IMR-90 (cell line): ENCODE data around the gene LRSAM1. TPM values are rescaled to one million over a fixed set of nuclear protein-coding genes. Genes with fewer than 3 reads are reported as not detected.
A peak's percentile ranks its signal among the peaks of the same experiment; 100 is the strongest.

Experiments used
- ATAC-seq: fragments of 200-7000 bp; cut with Tn5 transposase; 2 replicates; pipeline ENCODE4 v1.9.1; 2020; ENCODE audit warnings: low read depth, mild to moderate bottlenecking, moderate library complexity
- BruUV-seq: library from RNA; stranded (reverse); fragments of 400-500 nt; replicated peaks from 2 replicates; lab custom pipeline; 2021; lab: Mats Ljungman, UMichigan
- CTCF ChIA-PET: fragments of 300-600 bp; formaldehyde crosslinking; extraction: SDS; loops from one replicate; lab custom pipeline; 2021; ENCODE audit warnings: antibody characterized with exemption; lab: Yijun Ruan, JAX
- POLR2A ChIA-PET: fragments of 300-600 bp; sonication (Branson Sonifier 250); formaldehyde crosslinking; loops from one replicate; lab custom pipeline; 2022; ENCODE audit warnings: antibody characterized with exemption; ENCODE audit not compliant: unreplicated experiment; lab: Charles Lee
- DNase-seq: peaks from one replicate; pipeline ENCODE4 v3.0.0; 2013
- H2AFZ ChIP-seq: replicated peaks from 2 replicates; pipeline ENCODE3; 2013; ENCODE audit warnings: low read length, mild to moderate bottlenecking; ENCODE audit not compliant: poor library complexity
- H2AK5ac ChIP-seq: 2 replicates; pipeline ENCODE4 v1.6.1; 2013; ENCODE audit warnings: low read depth, low read length, inconsistent platforms
- H2AK9ac ChIP-seq: replicated peaks from 2 replicates; pipeline ENCODE3; 2013; ENCODE audit warnings: mild to moderate bottlenecking, low read depth, low read length, moderate library complexity; ENCODE audit not compliant: poor library complexity
- H2BK120ac ChIP-seq: 2 replicates; pipeline ENCODE4 v1.6.1; 2013; ENCODE audit warnings: low read depth, low read length, inconsistent platforms
- H2BK15ac ChIP-seq: 3 replicates; pipeline ENCODE4 v1.6.1; 2013; ENCODE audit warnings: low read depth, low read length, inconsistent platforms
- H2BK20ac ChIP-seq: 2 replicates; pipeline ENCODE4 v1.6.1; 2013; ENCODE audit warnings: low read depth, mild to moderate bottlenecking, inconsistent platforms, low read length, moderate library complexity
- H2BK5ac ChIP-seq: 2 replicates; pipeline ENCODE4 v1.6.1; 2013; ENCODE audit warnings: mild to moderate bottlenecking, low read depth, low read length, inconsistent platforms; ENCODE audit not compliant: poor library complexity, severe bottlenecking
- H3K14ac ChIP-seq: replicated peaks from 2 replicates; pipeline ENCODE4 v1.6.1; 2013; ENCODE audit warnings: low read depth, low read length, inconsistent platforms
- H3K18ac ChIP-seq: 2 replicates; pipeline ENCODE4 v1.6.1; 2013; ENCODE audit warnings: low read depth, low read length, control low read depth
- H3K23ac ChIP-seq: 2 replicates; pipeline ENCODE4 v1.6.1; 2013; ENCODE audit warnings: low read depth, low read length, inconsistent platforms
- H3K27ac ChIP-seq: 2 replicates; pipeline ENCODE4 v1.5.1; 2013; ENCODE audit warnings: mild to moderate bottlenecking, control low read depth, low read length; ENCODE audit not compliant: insufficient read depth
- H3K27me3 ChIP-seq: 2 replicates; pipeline ENCODE4 v1.6.1; 2013; ENCODE audit warnings: low read length; ENCODE audit not compliant: control insufficient read depth, insufficient read depth
- H3K36me3 ChIP-seq: 2 replicates; pipeline ENCODE4 v1.6.1; 2013; ENCODE audit warnings: low read length, mixed read lengths; ENCODE audit not compliant: control insufficient read depth, insufficient read depth
- H3K4ac ChIP-seq: 2 replicates; pipeline ENCODE4 v1.6.1; 2013; ENCODE audit warnings: low read depth, low read length, inconsistent platforms
- H3K4me1 ChIP-seq: 2 replicates; pipeline ENCODE4 v1.6.1; 2013; ENCODE audit warnings: low read length, mixed read lengths; ENCODE audit not compliant: control insufficient read depth, insufficient read depth
- H3K4me2 ChIP-seq: 2 replicates; pipeline ENCODE4 v1.6.1; 2013; ENCODE audit warnings: low read depth, mild to moderate bottlenecking, control low read depth, low read length, moderate library complexity
- H3K4me3 ChIP-seq: 2 replicates; pipeline ENCODE4 v1.5.1; 2013; ENCODE audit warnings: low read depth, mild to moderate bottlenecking, control low read depth, low read length, moderate library complexity; ENCODE audit not compliant: insufficient read depth
- H3K56ac ChIP-seq: 2 replicates; pipeline ENCODE4 v1.6.1; 2013; ENCODE audit warnings: low read length, inconsistent platforms; ENCODE audit not compliant: insufficient read depth; ENCODE audit errors: extremely low read depth
- H3K79me1 ChIP-seq, 2 experiments: 2 replicates each; pipeline ENCODE4 v1.6.1; 2013; ENCODE audit warnings: low read length in 2 of 2, inconsistent platforms in 1 of 2, low read depth in 1 of 2
- H3K9ac ChIP-seq: 2 replicates; pipeline ENCODE4 v1.6.1; 2013; ENCODE audit warnings: low read depth, low read length, control low read depth
- H3K9me1 ChIP-seq: 2 replicates; pipeline ENCODE4 v1.6.1; 2013; ENCODE audit warnings: low read length, inconsistent platforms; ENCODE audit not compliant: insufficient read depth
- H3K9me3 ChIP-seq: 2 replicates; pipeline ENCODE4 v1.6.1; 2013; ENCODE audit warnings: low read length; ENCODE audit not compliant: control insufficient read depth, insufficient read depth
- H4K20me1 ChIP-seq: 2 replicates; pipeline ENCODE4 v1.6.1; 2013; ENCODE audit warnings: low read length, inconsistent platforms; ENCODE audit not compliant: insufficient read depth
- H4K5ac ChIP-seq: 2 replicates; pipeline ENCODE4 v1.6.1; 2013; ENCODE audit warnings: mild to moderate bottlenecking, low read depth, low read length, control low read depth
- H4K8ac ChIP-seq, 2 experiments: 2 replicates each; pipeline ENCODE4 v1.6.1; 2013; ENCODE audit warnings: low read depth in 2 of 2, low read length in 2 of 2, control low read depth in 1 of 2, inconsistent platforms in 1 of 2
- H4K91ac ChIP-seq: 2 replicates; pipeline ENCODE4 v1.6.1; 2013; ENCODE audit warnings: low read depth, low read length, inconsistent platforms; ENCODE audit not compliant: insufficient read depth
- BHLHE40 ChIP-seq: fragments of 150-350 bp; IDR thresholded peaks from 2 replicates; pipeline ENCODE4 v1.6.1; 2016; ENCODE audit warnings: mild to moderate bottlenecking, low read depth, low read length
- MXI1 ChIP-seq: IDR thresholded peaks from 2 replicates; pipeline ENCODE4 v1.6.1; 2012; ENCODE audit warnings: low read depth, mild to moderate bottlenecking, low read length, moderate library complexity, borderline replicate concordance
- POLR2A ChIP-seq: IDR thresholded peaks from 2 replicates; pipeline ENCODE4 v1.6.1; 2012; ENCODE audit warnings: mild to moderate bottlenecking, low read depth, low read length
- WGBS, 2 experiments: methylation state at CpG; one replicate each; pipeline versions ENCODE4 v1.1.5 to v1.1.7; 2013; ENCODE audit warnings: missing lambda C conversion rate in 2 of 2; ENCODE audit not compliant: insufficient read length in 1 of 2; ENCODE audit errors: extremely low coverage in 2 of 2; 5-methylcytosine and 5-hydroxymethylcytosine counted together
- dilution Hi-C: fragments of 300-500 bp; cut with HindIII; formaldehyde crosslinking; loops from one replicate; pipeline ENCODE4 v1.14.3; 2018; ENCODE audit warnings: low sequenced_read_pairs; ENCODE audit not compliant: unreplicated experiment
- in situ Hi-C: fragments of 300-500 bp; cut with MboI; formaldehyde crosslinking; loops from 3 replicates; pipeline ENCODE4 v1.14.3; 2019; ENCODE audit warnings: low sequenced_read_pairs, inconsistent platforms, mixed read lengths
- intact Hi-C: fragments of 100-400 bp; cut with micrococcal nuclease; formaldehyde crosslinking; loops from 2 replicates; pipeline ENCODE4 v1.10.0; 2022
- polyA plus RNA-seq, 3 experiments: library from polyadenylated mRNA; depleted of rRNA; stranded (reverse); fragments of >200 nt; gene quantifications; 2 replicates each; pipeline ENCODE4 v1.2.3, GENCODE V29; 2012; ENCODE audit warnings: low replicate concordance in 1 of 3
- total RNA-seq: library from RNA; depleted of rRNA; stranded (reverse); fragments of >200 nt; gene quantifications from 2 replicates; pipeline ENCODE4 v1.2.3, GENCODE V29; 2012

LRSAM1 gene
- total and polyA plus RNA-seq, 2 of the 4 experiments (the other 2 are of a cell fraction): 3.0 to 9.3 TPM

GRCh38 chr9:127450243-127450760 is 1.0 kb upstream of the LRSAM1 start:
- BruUV-seq: no TSS peak

More at GRCh38 chr9:127450243-127450760, 1.0 kb upstream of the LRSAM1 start:
- dilution Hi-C loops: no loop called here
- H2BK15ac ChIP-seq: no peak overlapping the region
- H3K4me3 ChIP-seq: peak overlapping the region; percentile 83
- ChIA-PET CTCF (no interaction called here), POLR2A (no interaction called here)
- peak overlapping the region; percentile 100 for H2AK9ac ChIP-seq
- H3K4me1 ChIP-seq: peaks cover 13% of the 10 kb centered on the region
- H3K27ac ChIP-seq: peak overlapping the region; percentile 91
- in situ Hi-C loops: no loop called here
- no peaks in the 10 kb centered on the region for H3K27me3 ChIP-seq
- peak overlapping the region; percentile 98 for H2AK5ac ChIP-seq
- peak overlapping the region; percentile 96 for H3K14ac ChIP-seq
- intact Hi-C loops: loop anchor here (5.0 kb wide), 1 partner anchor 137 kb away; no protein-coding TSS in a partner anchor
- peaks cover 1% of the 10 kb centered on the region for H3K9me3 ChIP-seq
- H3K4me2 ChIP-seq: peak overlapping the region; percentile 97
- peak overlapping the region; percentile 87 for H4K91ac ChIP-seq
- peaks cover 53% of the 10 kb centered on the region for H3K36me3 ChIP-seq
- peaks cover 26 to 72% of the 10 kb centered on the region in 2 experiments for H3K79me1 ChIP-seq
- peak overlapping the region in 1 of 2 experiments; percentile 73 for H4K8ac ChIP-seq
- no peak overlapping the region for H2BK120ac ChIP-seq
- H3K18ac ChIP-seq: no peak overlapping the region
- no peak overlapping the region for H2BK20ac ChIP-seq
- peak overlapping the region; percentile 77 for H2BK5ac ChIP-seq
- 0% methylated on average over 1 of the region's 14 CpGs; no CpG with 5 or more reads in 1 of the 2 experiments for WGBS, 2 experiments
- peak overlapping the region; percentile 63 for H3K56ac ChIP-seq
- peaks cover 21% of the 10 kb centered on the region for H3K9me1 ChIP-seq
- peak overlapping the region; percentile 63 for H3K23ac ChIP-seq
- peak overlapping the region; percentile 96 for H3K4ac ChIP-seq
- peak overlapping the region; percentile 92 for H2AFZ ChIP-seq
- peak; percentile 53 for DNase-seq
- no peak overlapping the region for H4K5ac ChIP-seq
- peak overlapping the region; percentile 95 for H3K9ac ChIP-seq
- peaks cover 59% of the 10 kb centered on the region for H4K20me1 ChIP-seq
- peak; percentile 59; the same call in 1 of the 2 replicates for TF ChIP-seq POLR2A
- TF ChIP-seq MXI1: peak; percentile 56; the same call in 1 of the 2 replicates
- no peak for TF ChIP-seq BHLHE40
- ATAC-seq: peak; percentile 0
